HG03175 (cell line): ENCODE measurements around the gene CRLF2.
"Not testable (repeated sequence)": the region's sequence is repeated elsewhere in the genome, so short reads cannot be mapped to it uniquely, and the experiment has no call there.

ENCODE experiments used
- ATAC-seq: cut with Tn5 transposase; IDR thresholded peaks from one replicate; pipeline ENCODE4 v1.9.1; 2021; ENCODE audit warnings: mild to moderate bottlenecking, moderate library complexity; ENCODE audit not compliant: unreplicated experiment

The CRLF2 gene

DNA sequence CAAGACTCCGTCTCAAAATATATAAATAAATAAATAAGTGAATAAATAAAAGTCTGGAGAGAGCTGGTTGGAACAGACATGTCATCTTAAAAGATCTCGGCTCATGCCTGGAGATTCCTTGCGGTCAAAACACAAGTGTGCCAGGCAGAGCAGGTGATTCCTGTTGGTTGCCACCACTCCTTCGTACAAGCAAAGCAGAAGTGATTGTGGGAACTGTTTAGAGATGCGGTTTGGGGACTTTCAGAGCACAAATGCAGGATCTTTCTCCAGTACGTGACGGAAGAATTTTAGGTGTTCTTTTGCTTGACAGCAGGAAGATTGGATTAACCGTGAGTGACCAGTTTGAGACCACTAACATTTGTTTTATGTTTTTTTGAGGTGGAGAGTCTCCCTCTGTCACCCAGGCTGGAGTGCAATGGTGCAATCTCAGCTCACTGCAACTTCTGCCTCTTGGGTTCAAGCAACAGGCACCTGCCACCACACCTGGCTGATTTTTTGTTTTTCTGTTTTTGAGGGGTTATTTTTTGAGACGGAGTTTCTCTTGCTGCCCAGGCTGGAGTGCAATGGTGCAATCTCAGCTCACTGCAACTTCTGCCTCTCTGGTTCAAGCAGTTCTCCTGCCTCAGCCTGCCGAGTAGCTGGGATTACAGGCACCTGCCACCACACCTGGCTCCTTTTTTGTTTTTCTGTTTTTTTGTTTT, 2.8 kb upstream of the CRLF2 start:
- ATAC-seq, result no peak

DNA sequence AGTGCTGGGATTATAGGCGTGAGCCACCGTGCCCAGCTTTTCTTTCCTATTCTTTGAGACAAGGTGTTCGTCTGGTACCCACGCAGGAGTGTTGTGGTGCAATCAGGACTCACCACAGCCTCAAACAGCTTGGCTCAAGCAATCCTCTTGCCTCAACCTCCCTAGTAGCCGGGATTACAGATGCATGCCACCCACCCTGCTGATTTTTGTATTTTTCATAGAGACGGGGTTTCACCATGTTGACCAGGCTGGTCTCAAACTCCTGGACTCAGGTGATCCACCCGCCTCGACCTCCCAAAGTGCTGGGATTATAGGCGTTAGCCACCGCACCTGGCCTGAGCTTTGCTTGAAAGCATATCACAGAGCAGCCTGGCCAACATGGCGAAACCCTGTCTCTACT, 1.5 kb upstream of the CRLF2 start:
- ATAC-seq, result no peak

DNA sequence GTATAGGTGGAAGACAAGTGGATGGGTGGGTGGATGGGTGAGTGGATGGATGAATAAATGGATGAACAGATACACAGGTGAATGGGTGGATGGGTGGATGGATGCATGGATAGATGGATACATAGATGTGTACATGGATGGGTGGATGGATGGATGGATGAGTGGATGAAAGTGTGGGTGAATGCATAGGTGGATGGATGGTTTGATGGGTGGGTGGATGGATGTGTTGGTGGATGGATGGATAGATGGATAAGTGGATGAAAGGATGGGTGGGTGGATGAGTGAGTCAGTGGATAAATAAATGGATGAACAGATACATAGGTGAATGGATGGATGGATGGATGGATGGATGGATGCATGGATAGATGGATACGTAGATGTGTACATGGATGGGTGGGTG, 1.6 kb downstream of the CRLF2 start:
- ATAC-seq, result no peak

DNA sequence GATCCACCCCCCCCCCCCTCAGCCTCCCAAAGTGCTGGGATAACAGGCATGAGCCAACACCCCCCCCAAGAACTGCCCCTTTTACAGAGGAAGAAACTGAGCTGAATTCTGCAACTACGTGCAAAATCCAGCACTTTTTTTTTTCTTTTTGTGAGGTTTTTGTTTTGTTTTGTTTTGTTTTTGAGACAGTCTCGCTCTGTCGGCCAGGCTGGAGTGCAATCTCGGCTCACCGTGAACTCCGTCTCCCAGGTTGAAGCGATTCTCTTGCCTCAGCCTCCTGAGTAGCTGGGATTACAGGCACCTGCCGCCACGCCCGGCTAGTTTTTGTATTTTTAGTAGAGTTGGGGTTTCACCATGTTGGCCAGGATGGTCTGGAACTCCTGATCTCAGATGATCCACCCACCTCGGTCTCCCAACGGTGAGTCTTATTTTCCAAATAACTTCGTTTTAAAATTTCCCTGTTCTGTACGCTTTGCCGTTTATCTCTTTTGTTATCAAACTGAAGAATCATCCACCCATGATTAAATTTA, 4.9 kb downstream of the CRLF2 start:
- ATAC-seq, result no peak

DNA sequence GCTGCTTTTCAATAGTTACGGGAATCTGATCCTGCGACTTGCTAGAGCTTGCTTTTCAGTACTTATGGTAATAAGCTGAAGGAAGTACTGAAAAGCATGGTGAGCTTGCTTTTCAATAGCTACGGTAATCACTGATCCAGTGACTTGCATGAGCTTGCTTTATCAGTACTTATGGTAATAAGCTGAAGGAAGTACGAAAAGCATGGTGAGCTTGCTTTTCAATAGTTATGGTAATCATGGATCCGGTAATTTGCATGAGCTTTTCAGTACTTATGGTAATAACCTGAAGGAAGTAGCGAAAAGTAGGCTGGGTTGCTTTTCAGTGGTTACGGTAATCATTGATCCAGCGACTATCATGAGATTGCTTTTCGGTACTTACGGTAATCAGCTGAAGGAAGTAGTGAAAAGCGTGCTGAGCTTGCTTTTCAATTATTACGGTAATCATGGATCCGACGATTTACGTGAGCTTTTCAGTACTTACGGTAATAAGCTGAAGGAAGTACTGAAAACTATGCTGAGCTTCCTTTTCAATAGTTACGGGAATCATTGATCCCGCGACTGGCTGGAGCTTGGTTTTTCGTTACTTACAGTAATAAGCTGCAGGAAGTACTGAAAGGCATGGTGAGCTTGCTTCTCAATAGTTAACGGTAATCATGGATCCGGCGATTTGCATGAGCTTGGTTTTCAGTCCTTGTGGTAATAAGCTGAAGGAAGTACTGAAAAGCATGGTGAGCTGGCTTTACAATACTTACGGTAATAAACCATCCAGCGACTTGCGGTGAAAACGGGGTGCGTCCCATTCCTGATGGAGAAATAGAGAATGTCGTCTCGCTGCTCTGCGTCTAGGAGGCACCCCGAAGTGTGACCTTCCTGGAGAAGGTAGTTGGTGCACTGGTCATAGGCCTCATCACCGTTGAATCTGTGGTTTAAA, 6.5 kb downstream of the CRLF2 start:
- peak; percentile 48 for ATAC-seq

DNA sequence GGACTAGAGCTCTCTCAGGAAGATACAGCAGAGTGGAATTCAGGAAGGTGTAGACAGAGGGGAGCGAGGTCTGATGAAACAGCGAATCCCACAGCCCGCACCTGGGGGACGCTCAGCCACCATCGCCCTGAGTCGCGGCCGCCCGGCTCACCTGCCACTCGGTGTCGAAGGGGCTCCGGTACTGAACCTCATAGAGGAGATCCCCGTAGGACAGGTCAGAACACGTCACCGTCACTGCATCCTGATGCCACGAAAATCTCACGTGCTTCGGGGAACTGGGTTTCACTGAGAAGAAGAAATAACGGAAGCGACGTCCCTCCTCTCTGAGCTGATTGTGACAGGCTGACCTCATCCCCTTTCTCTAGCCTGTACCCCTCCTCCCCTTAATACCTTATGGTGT, 10.2 kb downstream of the CRLF2 start:
- ATAC-seq, result no peak

DNA sequence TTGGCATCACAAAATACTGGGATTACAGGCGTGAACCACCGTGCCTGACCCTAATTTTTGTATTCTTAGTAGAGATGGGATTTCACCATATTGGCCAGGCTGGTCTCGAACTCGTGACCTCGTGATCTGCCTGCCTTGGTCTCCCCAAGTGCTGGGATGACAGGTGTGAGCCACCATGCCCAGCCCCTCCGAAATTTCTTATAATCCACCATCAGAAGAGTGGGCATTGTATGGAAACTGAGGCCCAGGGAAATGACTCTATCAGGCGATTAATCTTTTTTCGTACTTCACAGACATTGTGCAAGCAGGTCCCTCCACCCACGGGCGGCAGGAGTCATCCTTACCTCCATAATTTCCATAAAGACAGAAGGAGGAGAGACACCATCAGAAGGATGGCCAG, 16.0 kb downstream of the CRLF2 start:
- ATAC-seq, result no peak

DNA sequence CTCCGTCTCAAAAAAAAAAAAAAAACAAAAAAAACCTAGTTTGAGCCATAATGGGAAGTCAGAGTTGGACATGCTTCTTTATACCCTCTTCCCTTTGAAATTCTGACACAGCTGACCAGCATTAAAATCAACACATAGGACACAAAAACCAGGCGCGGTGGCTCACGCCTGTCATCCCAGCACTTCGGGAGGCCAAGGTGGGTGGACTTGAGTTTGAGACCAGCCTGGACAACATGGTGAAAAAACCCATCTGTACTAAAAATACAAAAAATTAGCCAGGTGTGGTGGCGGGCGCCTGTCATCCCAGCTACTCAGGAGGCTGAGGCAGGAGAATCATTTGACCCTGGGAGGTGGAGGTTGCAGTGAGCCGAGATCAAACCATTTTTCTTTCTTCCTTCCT, 20.3 kb downstream of the CRLF2 start:
- ATAC-seq, result not testable (repeated sequence)

DNA sequence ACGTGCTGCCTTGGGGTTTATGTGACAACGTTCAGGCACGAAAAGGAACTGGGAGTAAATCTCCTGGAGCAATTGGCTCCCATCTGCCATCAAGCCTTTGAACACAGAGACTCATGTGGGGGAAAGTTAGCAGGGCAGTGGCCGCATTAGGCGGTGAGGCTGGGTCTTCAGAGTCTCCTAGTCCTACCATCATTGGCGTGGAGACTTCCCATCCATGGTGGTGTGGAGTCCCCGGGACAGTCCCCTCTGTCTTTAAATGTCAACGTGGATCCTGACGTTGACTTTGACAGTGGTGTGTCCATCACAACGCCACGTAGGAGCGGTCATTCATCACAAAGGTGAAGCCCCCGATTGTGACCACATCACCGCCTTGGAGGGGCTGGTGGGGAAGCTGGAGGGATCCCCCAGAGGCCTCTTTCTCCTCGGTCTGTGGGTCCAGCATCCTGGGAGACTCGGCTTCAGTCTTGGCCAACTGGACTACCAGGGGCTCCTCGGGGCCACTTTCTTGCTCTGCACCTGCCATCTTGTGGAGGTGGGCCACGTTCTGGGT, 21.8 kb downstream of the CRLF2 start:
- ATAC-seq, result no peak

DNA sequence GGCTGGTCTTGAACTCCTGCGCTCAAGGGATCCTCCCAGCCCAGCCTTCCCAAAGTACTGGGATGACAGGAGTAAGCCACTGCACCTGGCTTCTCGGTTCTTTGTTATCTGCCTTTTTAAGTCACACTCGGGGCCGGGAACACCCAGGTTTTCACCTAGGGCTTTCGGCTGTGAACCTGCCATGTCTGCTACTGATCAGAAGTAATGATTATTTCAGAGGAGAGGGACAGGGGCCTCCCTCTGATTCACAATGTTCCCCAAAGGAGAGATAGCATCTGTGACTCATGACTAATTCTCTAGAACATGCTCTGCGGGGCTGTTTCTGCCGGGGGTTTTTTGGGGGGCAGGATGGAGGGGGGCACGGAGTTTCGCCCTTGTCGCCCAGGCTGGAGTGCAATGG, 26.9 kb downstream of the CRLF2 start:
- ATAC-seq, result no peak

DNA sequence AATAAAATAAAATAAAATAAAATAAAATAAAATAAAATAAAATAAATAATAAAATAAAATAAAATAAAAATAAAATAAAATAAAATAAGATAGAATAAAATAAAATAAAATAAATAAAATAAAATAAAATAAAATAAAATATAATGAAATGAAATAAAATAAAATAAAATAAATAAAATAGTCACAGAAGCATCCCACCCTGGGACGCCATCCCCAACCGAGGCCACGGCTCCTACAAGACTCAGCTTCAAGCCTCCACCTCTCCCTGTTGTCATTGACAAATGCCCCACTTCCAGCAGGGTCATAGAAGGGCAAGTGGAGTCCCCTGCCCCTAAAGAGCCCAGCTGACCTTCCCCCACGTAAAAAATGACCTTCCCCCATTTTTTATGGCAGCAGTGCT, 30.2 kb downstream of the CRLF2 start:
- ATAC-seq, result no peak

DNA sequence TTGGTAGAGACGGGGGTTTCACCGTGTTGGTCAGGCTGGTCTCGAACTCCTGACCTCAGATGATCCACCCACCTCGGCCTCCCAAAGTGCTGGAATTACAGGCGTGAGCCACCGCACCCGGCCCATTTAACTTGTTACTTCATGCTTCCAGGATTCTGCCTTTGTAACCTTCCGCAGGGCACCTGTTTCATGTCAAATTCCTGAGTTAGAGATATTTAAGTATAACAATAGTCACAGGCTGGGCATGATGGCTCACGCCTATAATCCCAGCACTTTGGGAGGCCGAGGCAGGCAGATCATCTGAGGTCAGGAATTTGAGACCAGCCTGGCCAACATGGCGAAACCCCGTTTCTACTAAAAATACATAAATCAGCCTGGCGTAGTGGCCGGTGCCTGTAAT, 30.8 kb downstream of the CRLF2 start:
- not testable (repeated sequence) for ATAC-seq

DNA sequence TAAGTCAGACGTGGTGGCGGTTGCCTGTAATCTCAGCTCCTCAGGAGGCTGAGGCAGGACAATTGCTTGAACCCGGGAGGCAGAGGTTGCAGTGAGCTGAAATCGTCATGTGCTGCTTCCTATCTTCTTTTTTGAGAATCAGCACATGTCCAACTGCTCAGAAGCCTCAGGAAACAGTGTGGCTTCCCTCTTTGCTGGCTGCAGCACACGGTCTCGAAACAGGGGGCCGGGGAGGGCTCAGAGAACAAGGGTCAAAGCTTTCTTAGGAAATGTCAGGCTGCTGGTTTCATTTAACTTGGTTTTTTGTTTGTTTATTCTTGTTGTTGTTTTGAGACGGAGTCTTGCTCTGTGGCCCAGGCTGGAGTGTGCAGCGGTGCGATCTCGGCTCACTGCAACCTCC, 31.3 kb downstream of the CRLF2 start:
- no peak for ATAC-seq

DNA sequence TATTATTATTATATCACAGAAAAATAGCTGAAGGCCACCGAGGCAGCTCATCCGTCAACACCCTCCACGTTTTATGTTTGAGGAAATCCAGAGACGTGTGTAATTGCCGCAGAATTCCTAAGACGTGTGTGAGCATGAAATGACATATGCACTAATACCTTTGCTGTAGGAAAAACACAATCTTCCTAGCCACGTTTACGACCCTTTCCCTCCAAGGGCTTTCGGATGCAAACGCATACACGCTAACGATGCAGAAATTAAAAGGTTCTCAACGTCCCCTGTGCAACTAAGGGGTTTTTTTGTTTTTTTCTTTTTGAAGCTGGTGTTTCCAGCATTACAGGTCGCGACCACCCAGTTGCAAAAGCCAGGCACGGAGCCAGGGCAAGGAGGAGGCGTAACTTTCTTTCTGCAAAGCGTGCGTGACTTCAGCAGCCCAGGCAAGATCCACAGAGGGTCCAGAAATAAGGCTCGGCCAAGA, 33.8 kb downstream of the CRLF2 start:
- no peak for ATAC-seq

DNA sequence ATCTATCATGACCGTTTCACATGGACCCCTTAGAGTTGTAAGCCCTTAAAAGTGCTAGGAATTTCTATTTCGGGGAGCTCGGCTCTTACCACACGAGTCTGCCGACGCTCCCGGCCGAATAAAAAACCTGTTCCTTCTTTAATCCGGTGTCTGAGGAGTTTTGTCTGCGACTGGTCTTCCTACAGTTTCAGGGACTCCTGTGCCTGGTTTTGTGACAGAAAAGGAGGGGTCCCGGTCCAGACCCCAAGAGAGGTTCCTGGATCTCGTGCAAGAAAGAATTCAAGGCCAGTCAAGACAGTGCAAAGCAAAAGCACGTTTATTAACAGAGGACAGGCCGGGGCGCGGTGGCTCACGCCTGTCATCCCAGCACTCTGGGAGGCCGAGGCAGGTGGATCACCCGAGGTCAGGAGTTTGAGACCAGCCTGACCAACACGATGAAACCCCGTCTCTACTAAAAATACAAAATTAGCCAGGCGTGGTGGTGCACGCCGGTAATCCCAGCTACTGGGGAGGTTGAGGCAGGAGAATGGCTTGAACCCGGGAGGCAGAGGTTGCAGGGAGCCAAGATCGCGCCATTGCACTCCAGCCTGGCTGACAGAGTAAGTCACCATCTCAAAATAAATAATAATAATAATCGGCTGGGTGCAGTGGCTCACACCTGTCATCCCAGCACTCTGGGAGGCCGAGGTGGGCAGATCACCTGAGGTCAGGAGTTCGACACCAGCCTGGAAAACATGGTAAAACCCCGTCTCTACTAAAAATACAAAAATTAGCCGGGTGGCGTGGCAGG, 35.7 kb downstream of the CRLF2 start:
- not testable (repeated sequence) for ATAC-seq

DNA sequence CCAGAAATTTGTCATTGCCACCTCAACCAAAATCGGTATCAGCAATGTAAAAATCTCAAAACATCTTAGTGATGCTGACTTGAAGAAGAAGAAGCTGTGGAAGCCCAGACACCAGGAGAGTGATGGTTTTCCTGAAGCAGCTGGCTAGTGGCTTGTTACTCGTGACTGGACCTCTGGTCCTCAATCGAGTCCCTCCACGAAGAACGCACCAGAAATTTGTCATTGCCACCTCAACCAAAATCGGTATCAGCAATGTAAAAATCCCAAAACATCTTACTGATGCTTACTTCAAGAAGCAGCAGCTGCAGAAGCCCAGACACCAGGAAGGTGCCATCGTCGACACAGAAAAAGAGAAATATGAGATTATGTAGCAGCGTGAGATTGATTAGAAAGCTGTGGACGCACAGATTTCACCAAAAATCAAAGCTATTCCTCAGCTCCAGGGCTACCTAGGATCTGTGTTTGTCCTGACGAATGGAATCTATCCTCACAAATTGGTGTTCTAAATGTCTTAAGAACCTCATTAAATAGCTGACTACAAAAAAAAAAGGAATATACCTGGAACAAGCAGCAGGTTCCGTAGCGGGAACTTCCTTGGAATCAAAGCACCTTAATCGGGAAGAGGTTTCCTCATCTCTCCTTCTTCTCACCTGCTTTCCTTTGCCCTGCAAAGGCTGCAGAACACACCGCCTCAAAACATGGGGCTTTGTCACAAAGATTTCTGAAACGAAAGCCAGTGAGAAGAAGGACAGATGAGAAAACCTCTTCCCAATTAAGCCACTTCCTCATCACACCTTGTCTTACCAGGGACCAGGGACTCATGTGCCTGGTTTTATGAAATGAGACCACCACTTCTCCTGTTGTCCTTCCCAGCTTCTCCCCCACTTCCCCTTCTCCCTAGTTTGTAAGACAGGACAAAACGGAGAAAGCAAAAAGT, 37.6 kb downstream of the CRLF2 start:
- ATAC-seq, result not testable (repeated sequence)

DNA sequence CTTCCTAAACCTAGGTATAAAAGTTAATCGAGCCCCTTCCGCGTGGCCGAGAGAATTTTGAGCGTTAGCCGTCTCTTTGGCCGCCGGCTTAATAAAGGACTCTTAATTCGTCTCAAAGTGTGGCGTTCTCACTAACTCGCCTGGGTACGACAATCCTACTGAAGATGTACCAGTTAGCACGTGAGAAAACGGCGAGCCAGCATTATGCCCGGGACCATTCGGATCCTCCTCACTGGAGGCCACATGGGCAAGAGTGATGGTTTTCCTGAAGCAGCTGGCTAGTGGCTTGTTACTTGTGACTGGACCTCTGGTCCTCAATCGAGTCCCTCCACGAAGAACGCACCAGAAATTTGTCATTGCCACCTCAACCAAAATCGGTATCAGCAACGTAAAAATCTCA, 39.0 kb downstream of the CRLF2 start:
- ATAC-seq, result not testable (repeated sequence)

DNA sequence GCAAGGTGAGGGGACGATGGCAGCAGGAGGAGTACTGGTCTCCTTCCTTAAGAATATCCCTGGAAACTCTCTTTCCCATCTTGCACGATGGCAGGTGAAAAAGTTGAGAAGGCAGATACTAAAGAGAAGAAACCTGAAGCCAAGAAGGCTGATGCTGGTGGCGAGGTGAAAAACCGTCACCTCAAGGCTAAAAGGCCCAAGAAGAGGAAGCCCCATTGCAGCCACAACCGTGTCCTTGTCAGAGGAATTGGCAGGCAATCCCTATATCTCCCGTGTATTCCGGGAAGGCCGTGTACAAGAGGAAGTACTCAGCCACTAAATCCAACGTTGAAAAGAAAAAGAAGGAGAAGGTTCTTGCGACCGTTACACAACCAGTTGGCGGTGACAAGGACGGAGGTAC, 40.0 kb downstream of the CRLF2 start:
- ATAC-seq, result no peak

DNA sequence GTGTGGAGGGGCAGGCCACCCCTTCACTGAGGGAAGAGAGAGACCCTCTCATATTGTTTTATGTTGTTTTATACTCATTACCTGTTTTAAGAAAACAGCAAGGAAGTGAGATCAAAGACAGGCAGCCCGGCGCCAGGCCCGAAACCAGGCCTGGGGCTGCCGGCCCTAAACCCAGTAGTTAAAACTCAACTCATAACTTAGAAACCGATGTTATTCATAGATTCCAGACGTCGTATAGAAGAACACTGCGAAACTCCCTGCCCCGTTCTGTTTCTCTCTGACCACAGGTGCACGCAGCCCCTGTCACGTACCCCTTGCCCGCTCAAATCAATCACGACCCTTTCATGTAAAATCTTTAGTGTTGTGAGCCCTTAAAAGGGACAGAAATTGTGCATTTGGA, 40.5 kb downstream of the CRLF2 start:
- not testable (repeated sequence) for ATAC-seq

DNA sequence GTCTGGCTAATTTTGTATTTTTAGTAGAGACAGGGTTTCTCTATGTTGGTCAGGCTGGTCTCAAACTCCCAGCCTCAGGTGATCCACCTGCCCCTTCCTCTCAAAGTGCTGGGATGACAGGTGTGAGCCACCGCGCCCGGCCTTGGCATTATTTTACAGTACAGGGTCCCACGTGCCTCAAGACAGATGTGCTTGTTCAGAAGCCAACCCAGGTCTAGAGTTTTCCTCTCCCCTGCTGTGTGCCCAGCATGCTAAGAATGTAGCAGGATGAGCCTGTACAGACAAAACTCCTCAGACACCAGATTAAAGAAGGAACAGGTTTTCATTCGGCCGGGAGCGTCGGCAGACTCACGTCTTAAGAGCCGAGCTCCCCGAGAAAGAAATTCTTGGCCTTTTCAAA, 42.2 kb downstream of the CRLF2 start:
- ATAC-seq, result no peak
